ENCODE data around the gene UBN2.

UBN2 gene

DNA sequence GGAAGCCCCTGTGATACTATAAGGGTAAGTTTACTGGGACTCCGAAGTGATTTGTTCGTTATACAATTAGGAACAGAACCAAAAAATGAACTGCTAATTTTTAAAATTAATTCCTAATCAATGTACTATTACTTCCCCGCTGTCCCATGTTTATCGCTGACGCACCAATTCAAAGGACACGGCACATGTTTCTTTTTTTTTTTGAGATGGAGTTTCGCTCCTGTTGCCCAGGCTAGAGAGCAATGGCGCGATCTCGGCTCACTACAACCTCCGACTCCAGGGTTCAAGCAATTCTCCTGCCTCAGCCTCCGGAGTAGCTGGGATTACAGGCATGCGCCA, 108.6 kb downstream of the UBN2 start:
- TF ChIP-seq, protein P1, sequence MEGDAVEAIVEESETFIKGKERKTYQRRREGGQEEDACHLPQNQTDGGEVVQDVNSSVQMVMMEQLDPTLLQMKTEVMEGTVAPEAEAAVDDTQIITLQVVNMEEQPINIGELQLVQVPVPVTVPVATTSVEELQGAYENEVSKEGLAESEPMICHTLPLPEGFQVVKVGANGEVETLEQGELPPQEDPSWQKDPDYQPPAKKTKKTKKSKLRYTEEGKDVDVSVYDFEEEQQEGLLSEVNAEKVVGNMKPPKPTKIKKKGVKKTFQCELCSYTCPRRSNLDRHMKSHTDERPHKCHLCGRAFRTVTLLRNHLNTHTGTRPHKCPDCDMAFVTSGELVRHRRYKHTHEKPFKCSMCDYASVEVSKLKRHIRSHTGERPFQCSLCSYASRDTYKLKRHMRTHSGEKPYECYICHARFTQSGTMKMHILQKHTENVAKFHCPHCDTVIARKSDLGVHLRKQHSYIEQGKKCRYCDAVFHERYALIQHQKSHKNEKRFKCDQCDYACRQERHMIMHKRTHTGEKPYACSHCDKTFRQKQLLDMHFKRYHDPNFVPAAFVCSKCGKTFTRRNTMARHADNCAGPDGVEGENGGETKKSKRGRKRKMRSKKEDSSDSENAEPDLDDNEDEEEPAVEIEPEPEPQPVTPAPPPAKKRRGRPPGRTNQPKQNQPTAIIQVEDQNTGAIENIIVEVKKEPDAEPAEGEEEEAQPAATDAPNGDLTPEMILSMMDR (IDR thresholded peaks at IDR 0.05; ENCODE audit: borderline replicate concordance, insufficient read depth, low read depth, low read length): no peak
- peak overlapping the region; percentile 38 for H3K4me3 ChIP-seq (ENCODE audit: low read depth, low read length)

DNA sequence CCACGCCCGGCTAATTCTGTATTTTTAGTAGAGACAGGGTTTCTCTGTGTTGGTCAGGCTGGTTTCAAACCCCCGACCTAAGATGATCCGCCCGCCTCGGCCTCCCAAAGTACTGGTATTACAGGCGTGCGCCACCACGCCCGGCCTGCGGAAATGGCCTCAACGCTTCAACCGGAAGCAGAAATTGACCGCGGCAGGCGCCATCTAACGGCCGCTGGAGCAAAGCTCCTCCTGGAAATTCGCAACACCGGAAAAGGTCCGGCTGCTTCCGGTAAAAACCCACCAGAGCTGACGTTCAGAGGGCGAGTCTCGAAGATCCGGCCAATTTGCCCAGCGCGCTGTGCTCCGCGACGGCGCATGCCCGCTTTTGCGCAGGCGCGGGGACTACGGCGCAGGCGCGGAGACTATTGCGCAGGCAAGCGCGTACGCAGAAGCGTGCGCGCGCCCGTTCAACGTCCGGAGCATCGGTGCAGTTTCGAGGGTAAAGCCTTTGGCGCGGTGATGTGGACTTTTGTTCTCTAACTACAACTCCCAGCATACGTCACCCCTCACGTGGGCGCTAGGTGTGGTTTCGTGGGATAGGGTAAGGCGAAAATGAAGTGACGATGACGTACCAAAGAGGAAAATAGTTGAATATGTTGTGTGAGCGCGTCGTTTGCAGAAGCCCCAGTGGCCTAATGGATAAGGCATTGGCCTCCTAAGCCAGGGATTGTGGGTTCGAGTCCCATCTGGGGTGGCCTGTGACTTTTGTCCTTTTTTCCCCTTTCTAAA, 109.2 kb downstream of the UBN2 start:
- TF ChIP-seq, protein P1 (IDR thresholded peaks at IDR 0.05; ENCODE audit: borderline replicate concordance, insufficient read depth, low read depth, low read length): peak; percentile 77
- H3K4me3 ChIP-seq (ENCODE audit: low read depth, low read length): peak overlapping the region; percentile 96

DNA sequence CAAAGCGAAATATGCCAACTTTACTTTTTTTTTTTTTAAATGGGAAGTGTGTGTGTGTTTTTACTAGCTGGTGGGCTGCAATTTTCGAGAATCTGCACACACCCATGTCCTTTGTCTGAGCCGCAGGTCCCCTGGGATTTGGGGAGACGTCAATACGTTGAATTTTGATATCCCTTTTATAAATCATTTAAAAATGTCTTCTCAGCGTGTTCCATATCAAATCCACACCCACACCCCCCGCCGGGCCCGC, 109.7 kb downstream of the UBN2 start:
- TF ChIP-seq, protein P1 (IDR thresholded peaks at IDR 0.05; ENCODE audit: borderline replicate concordance, insufficient read depth, low read depth, low read length): no peak
- peak overlapping the region; percentile 96 for H3K4me3 ChIP-seq (ENCODE audit: low read depth, low read length)

DNA sequence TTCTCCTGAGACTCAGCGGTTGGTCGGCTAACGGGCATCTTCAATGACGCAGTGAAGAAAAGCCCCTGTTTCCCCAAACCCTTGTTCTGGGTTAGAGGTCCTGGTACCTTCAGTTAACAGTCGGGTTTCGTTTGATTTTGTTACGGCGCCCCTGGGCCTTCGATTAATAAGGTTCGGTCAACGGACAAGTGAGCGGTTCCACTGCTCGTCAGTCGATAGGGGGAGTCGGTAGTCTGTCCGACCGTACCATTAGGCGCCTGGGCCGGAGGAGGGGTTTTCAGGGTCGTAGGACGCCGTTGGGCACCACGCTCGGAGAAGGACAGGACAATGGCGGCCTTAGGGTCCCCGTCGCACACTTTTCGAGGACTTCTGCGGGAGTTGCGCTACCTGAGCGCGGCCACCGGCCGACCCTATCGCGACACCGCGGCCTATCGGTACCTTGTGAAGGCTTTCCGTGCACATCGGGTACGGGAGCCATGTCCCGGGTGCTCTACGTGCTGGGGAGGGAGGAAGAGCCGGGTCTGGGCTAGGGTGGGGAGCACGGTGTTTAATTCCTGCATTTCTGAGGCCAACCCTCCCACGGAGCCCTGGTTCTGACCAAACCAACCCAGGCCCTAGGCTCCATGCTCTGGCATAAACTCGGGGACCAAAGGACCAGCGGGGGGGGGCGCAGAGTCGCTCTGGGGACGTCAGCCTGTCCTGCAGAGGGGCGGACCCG, 110.2 kb downstream of the UBN2 start, which contains the start of gene FMC1:
Gene FMC1 (plus strand): TSS at position 280 of the 718 bp plus-strand sequence. CDS start 48 bp downstream, at position 328.
- TF ChIP-seq, protein P1 (IDR thresholded peaks at IDR 0.05; ENCODE audit: borderline replicate concordance, insufficient read depth, low read depth, low read length): peak; percentile 25; the same call in 1 of the 2 replicates
- peak within 1 kb of the TSS; percentile 96 for H3K4me3 ChIP-seq (ENCODE audit: low read depth, low read length)

DNA sequence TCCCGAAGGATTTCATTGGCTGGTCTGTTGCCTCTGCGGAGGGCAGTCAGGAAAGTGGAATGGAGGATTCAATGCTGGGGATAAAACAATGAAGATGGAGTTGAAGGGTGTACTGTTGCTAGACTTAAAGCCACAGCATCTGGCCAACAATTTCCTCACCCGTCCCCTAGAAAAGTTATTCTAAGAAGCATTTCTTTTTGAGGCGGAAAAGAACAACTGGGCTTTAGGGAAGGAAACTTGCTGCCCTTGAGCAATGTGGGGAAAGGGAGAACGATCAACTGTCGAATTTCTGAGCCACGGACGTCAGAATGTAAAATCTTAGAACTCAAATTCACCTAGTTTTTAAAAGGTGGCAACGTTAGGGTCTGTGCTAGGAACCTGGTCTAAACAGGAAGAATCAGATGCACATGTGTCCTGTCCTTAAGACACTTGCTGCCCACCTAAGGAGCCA, 110.8 kb downstream of the UBN2 start:
- H3K4me3 ChIP-seq (ENCODE audit: low read depth, low read length): peak overlapping the region; percentile 96
- TF ChIP-seq, protein P1 (IDR thresholded peaks at IDR 0.05; ENCODE audit: borderline replicate concordance, insufficient read depth, low read depth, low read length): no peak

DNA sequence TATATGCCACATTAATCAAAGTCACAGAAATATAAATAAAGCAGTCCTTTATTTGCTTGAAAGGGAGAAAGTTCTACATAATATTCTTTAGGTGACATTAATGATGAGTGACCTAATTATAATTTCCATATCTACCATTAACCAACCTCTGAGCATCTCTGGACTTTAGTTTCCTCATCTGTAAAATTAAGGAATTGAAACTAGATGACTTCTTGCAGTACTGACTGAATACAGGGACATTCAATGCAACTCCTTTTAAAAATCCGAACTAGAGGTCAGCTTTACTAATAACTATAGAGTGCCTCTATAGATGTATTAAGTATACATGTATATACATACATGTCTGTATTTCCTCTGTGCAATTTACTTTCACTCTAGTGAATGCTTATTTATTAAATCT, 114.0 kb downstream of the UBN2 start:
- H3K4me3 ChIP-seq (ENCODE audit: low read depth, low read length): no peak overlapping the region
- TF ChIP-seq, protein P1 (IDR thresholded peaks at IDR 0.05; ENCODE audit: borderline replicate concordance, insufficient read depth, low read depth, low read length): no peak

DNA sequence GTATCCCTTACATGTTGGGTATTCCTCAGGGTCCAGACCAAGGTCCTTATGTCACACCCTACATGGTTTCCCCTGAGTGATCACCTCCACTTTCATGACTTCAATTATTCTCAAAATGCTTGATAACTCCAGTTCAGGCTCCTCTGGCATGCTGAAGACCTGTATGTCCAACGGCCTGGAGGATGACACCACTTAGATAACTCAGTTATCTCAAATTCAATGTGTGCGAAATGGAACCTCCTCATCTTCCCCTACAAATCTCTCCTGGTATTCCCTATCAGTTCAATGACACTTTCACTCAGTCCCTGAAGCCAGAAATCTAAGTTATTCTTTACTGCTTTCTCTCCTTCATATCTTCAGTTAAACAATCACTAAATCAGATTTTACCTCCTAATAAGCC, 120.0 kb downstream of the UBN2 start:
- H3K4me3 ChIP-seq (ENCODE audit: low read depth, low read length): no peak overlapping the region
- TF ChIP-seq, protein P1 (IDR thresholded peaks at IDR 0.05; ENCODE audit: borderline replicate concordance, insufficient read depth, low read depth, low read length): no peak

Measured in GM12875 (cell line).